ENCODE data around the gene H1-8.

DNA sequence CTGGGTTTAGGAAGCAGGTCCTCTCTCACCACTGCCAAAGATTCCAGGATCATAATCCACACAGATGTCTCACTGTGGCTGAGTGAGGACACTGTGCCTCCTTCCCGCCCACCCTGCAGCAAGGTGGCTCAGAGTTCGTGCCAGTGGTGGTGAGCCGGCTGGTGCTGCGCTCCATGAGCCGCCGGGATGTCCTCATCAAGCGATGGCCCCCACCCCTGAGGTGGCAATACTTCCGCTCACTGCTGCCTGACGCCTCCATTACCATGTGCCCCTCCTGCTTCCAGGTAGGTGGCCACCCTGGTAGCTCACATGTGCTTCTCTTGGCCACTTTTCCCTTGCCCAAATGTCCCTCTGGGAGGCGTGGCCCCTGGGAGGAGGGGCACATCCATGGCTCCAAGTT, 23.5 kb upstream of the H1-8 start:
- TF ChIP-seq EP300 (IDR thresholded peaks at IDR 0.05; ENCODE audit: borderline replicate concordance) (no peak), TCF12 (IDR thresholded peaks at IDR 0.05; ENCODE audit: low read depth) (no peak), FOXM1 (IDR thresholded peaks at IDR 0.05; ENCODE audit: borderline replicate concordance, low read depth) (no peak), YY1 (IDR thresholded peaks at IDR 0.05; ENCODE audit: low read depth) (no peak), EGR1 (IDR thresholded peaks at IDR 0.05) (no peak), TAF1 (IDR thresholded peaks at IDR 0.05; ENCODE audit: low read depth) (no peak), CEBPB (IDR thresholded peaks at IDR 0.05) (no peak), CREB1 (IDR thresholded peaks at IDR 0.05; ENCODE audit: low read depth) (no peak), RAD21 (IDR thresholded peaks at IDR 0.05; ENCODE audit: low read depth) (no peak)
- TF ChIP-seq, protein P1, sequence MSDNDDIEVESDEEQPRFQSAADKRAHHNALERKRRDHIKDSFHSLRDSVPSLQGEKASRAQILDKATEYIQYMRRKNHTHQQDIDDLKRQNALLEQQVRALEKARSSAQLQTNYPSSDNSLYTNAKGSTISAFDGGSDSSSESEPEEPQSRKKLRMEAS (IDR thresholded peaks at IDR 0.05): no peak
- TF ChIP-seq, protein P2, sequence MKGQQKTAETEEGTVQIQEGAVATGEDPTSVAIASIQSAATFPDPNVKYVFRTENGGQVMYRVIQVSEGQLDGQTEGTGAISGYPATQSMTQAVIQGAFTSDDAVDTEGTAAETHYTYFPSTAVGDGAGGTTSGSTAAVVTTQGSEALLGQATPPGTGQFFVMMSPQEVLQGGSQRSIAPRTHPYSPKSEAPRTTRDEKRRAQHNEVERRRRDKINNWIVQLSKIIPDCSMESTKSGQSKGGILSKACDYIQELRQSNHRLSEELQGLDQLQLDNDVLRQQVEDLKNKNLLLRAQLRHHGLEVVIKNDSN (IDR thresholded peaks at IDR 0.05): no peak
- TF ChIP-seq, protein P3, sequence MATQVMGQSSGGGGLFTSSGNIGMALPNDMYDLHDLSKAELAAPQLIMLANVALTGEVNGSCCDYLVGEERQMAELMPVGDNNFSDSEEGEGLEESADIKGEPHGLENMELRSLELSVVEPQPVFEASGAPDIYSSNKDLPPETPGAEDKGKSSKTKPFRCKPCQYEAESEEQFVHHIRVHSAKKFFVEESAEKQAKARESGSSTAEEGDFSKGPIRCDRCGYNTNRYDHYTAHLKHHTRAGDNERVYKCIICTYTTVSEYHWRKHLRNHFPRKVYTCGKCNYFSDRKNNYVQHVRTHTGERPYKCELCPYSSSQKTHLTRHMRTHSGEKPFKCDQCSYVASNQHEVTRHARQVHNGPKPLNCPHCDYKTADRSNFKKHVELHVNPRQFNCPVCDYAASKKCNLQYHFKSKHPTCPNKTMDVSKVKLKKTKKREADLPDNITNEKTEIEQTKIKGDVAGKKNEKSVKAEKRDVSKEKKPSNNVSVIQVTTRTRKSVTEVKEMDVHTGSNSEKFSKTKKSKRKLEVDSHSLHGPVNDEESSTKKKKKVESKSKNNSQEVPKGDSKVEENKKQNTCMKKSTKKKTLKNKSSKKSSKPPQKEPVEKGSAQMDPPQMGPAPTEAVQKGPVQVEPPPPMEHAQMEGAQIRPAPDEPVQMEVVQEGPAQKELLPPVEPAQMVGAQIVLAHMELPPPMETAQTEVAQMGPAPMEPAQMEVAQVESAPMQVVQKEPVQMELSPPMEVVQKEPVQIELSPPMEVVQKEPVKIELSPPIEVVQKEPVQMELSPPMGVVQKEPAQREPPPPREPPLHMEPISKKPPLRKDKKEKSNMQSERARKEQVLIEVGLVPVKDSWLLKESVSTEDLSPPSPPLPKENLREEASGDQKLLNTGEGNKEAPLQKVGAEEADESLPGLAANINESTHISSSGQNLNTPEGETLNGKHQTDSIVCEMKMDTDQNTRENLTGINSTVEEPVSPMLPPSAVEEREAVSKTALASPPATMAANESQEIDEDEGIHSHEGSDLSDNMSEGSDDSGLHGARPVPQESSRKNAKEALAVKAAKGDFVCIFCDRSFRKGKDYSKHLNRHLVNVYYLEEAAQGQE (IDR thresholded peaks at IDR 0.05; ENCODE audit: low read depth): no peak

Measured in Ishikawa (cell line).